GM20431 (cell line): ENCODE data around the gene PCNA.

Source experiments
- in situ Hi-C: fragments of 300-500 bp; cut with MseI, MboI; formaldehyde crosslinking; loops from one replicate; pipeline ENCODE4 v1.15.0; 2020; ENCODE audit warnings: low sequenced_read_pairs; ENCODE audit not compliant: unreplicated experiment

PCNA gene

GRCh38 chr20:5145365-5146098 is 25.8 kb upstream of the PCNA start:
- in situ Hi-C loops = no loop called here

- in situ Hi-C loops = no loop called here
These were observed 24.1 kb upstream of the PCNA start for GRCh38 chr20:5143851-5144250.

- in situ Hi-C loops = no loop called here
These were observed 21.9 kb upstream of the PCNA start for GRCh38 chr20:5141615-5142014.

GRCh38 chr20:5140195-5140594 is 20.4 kb upstream of the PCNA start:
- in situ Hi-C loops = no loop called here

- in situ Hi-C loops = no loop called here
These were observed 16.3 kb upstream of the PCNA start for GRCh38 chr20:5136096-5136495.

- in situ Hi-C loops = no loop called here
These were observed 15.7 kb upstream of the PCNA start for GRCh38 chr20:5135363-5136012.

- in situ Hi-C loops = no loop called here
These were observed 14.2 kb upstream of the PCNA start for GRCh38 chr20:5133998-5134397.

GRCh38 chr20:5131502-5131901 is 11.7 kb upstream of the PCNA start:
- in situ Hi-C loops = no loop called here

GRCh38 chr20:5128886-5129285 is 9.1 kb upstream of the PCNA start:
- in situ Hi-C loops = loop anchor here (10.0 kb wide), 1 partner anchor 66 kb away; no protein-coding TSS in a partner anchor

GRCh38 chr20:5127859-5128424 is 8.2 kb upstream of the PCNA start:
- in situ Hi-C loops = loop anchor here (10.0 kb wide), 1 partner anchor 67 kb away; no protein-coding TSS in a partner anchor

- in situ Hi-C loops = loop anchor here (10.0 kb wide), 1 partner anchor 67 kb away; no protein-coding TSS in a partner anchor
These were observed 7.6 kb upstream of the PCNA start for GRCh38 chr20:5127204-5127858.

GRCh38 chr20:5126512-5127203 is 6.9 kb upstream of the PCNA start, which contains the start of gene CDS2:
Gene CDS2 (plus strand): TSS chr20:5127008. CDS start chr20:5127093, 85 bp downstream.
- in situ Hi-C loops = loop anchor here (10.0 kb wide), 1 partner anchor 68 kb away; no protein-coding TSS in a partner anchor

GRCh38 chr20:5122873-5123260 is 3.1 kb upstream of the PCNA start:
- in situ Hi-C loops = loop anchor here (10.0 kb wide), 1 partner anchor 72 kb away; no protein-coding TSS in a partner anchor

- in situ Hi-C loops = loop anchor here (10.0 kb wide), 1 partner anchor 75 kb away; no protein-coding TSS in a partner anchor
These were observed 373 bp upstream of the PCNA start for GRCh38 chr20:5120185-5120476.

- in situ Hi-C loops = no loop called here
These were observed 669 bp downstream of the PCNA start for GRCh38 chr20:5119143-5119434.

- in situ Hi-C loops = no loop called here
These were observed 1.3 kb downstream of the PCNA start for GRCh38 chr20:5118220-5119142.

- in situ Hi-C loops = no loop called here
These were observed 2.9 kb downstream of the PCNA start for GRCh38 chr20:5116875-5117274.

GRCh38 chr20:5114403-5114802 is 5.4 kb downstream of the PCNA start:
- in situ Hi-C loops = no loop called here

- in situ Hi-C loops = no loop called here
These were observed 6.2 kb downstream of the PCNA start for GRCh38 chr20:5113615-5113986.
